GM19099 (cell line): ENCODE results near the gene GPN1.

Experiments used
- POLR2A ChIP-seq: IDR thresholded peaks from 3 replicates; pipeline ENCODE4 v1.6.1; 2011; ENCODE audit warnings: low read depth; ENCODE audit not compliant: insufficient read length; ENCODE audit errors: extremely low read depth

Gene GPN1

GRCh38 chr2:27628767-27629709 is at the start of gene GPN1, which contains the start of gene CCDC121:
GPN1 (plus strand) TSS chr2:27629050; CDS start chr2:27629059, 9 bp downstream.
CCDC121 (minus strand) TSS chr2:27629012; CDS start chr2:27627799, 1,213 bp downstream.
- TF ChIP-seq POLR2A, result peak; percentile 98

- TF ChIP-seq POLR2A, result no peak
Measured at GRCh38 chr2:27581417-27582128, 47.3 kb upstream of the GPN1 start.

GRCh38 chr2:27582129-27582694 is 46.6 kb upstream of the GPN1 start:
- TF ChIP-seq POLR2A, result no peak

GRCh38 chr2:27582695-27583389 is 46.0 kb upstream of the GPN1 start, which contains the start of gene ZNF512:
ZNF512 (plus strand) TSS chr2:27583042; CDS start chr2:27583113, 71 bp downstream.
- TF ChIP-seq POLR2A, result peak; percentile 91

- no peak for TF ChIP-seq POLR2A
Measured at GRCh38 chr2:27583390-27583915, 45.4 kb upstream of the GPN1 start.

GRCh38 chr2:27584597-27584996 is 44.3 kb upstream of the GPN1 start:
- no peak for TF ChIP-seq POLR2A

GRCh38 chr2:27587025-27587424 is 41.8 kb upstream of the GPN1 start:
- no peak for TF ChIP-seq POLR2A

- TF ChIP-seq POLR2A, result no peak
Measured at GRCh38 chr2:27588308-27588707, 40.5 kb upstream of the GPN1 start.

- no peak for TF ChIP-seq POLR2A
Measured at GRCh38 chr2:27591745-27592144, 37.1 kb upstream of the GPN1 start.

GRCh38 chr2:27593240-27593639 is 35.6 kb upstream of the GPN1 start:
- no peak for TF ChIP-seq POLR2A

- no peak for TF ChIP-seq POLR2A
Measured at GRCh38 chr2:27596627-27597026, 32.2 kb upstream of the GPN1 start.

GRCh38 chr2:27606611-27607010 is 22.2 kb upstream of the GPN1 start:
- no peak for TF ChIP-seq POLR2A

- no peak for TF ChIP-seq POLR2A
Measured at GRCh38 chr2:27613985-27614384, 14.9 kb upstream of the GPN1 start.

GRCh38 chr2:27615316-27615715 is 13.5 kb upstream of the GPN1 start:
- TF ChIP-seq POLR2A, result no peak
